Suprapubic skin (tissue), 4 donors: ENCODE results near the gene CD48.

Experiments
- CTCF ChIP-seq, 2 donors: fragments of 200-600 bp in 1 of 2; fragments of 450-650 bp in 1 of 2; sonication (generic) in 1 of 2; IDR thresholded peaks; one replicate each; pipeline ENCODE4 v1.5.1; 2016 to 2019; ENCODE audit warnings: antibody characterized with exemption in 2 of 2, mild to moderate bottlenecking in 1 of 2, moderate library complexity in 1 of 2
- EP300 ChIP-seq: sonication (generic); formaldehyde crosslinking; IDR thresholded peaks from one replicate; pipeline ENCODE4 v1.6.1; 2017; ENCODE audit warnings: antibody characterized with exemption
- POLR2A ChIP-seq, 2 donors: fragments of 450-650 bp; IDR thresholded peaks; one replicate each; pipeline ENCODE4 v1.6.1; 2017; ENCODE audit warnings: antibody characterized with exemption in 2 of 2, mild to moderate bottlenecking in 2 of 2, moderate library complexity in 2 of 2
- POLR2AphosphoS5 ChIP-seq, 3 donors: sonication (generic); formaldehyde crosslinking; IDR thresholded peaks; one replicate each; pipeline ENCODE4 v1.6.1; 2017; ENCODE audit warnings: antibody characterized with exemption in 3 of 3

GRCh38 chr1:160681891-160682140 is 29.8 kb downstream of the CD48 start:
- TF ChIP-seq POLR2A (IDR thresholded peaks at IDR 0.05) = no peak
- TF ChIP-seq CTCF (IDR thresholded peaks at IDR 0.05) = no peak
- no peak for TF ChIP-seq POLR2AphosphoS5 (IDR thresholded peaks at IDR 0.05)
- TF ChIP-seq EP300 = no peak
